Left lung (tissue), 14 donors: ENCODE measurements around the gene ROR2. TPM values are rescaled to one million over a fixed set of nuclear protein-coding genes. Genes with fewer than 3 reads are reported as not detected.

Experiments used
- ATAC-seq: fragments of 200-7000 bp; cut with Tn5 transposase; one replicate; pipeline ENCODE4 v1.9.1; 2020; ENCODE audit warnings: moderate library complexity
- DNase-seq, 4 donors: peaks; one replicate each; pipeline ENCODE4 v3.0.0-alpha.2; 2013 to 2020
- H3K27ac ChIP-seq, 2 donors: fragments of 200-600 bp; sonication (generic) in 1 of 2; one replicate each; pipeline versions ENCODE4 v1.5.0 to v1.8.0; 2020 to 2021
- H3K27me3 ChIP-seq, 2 donors: fragments of 200-600 bp; sonication (generic) in 1 of 2; one replicate each; pipeline versions ENCODE4 v1.5.0 to v1.8.0; 2020 to 2021
- H3K36me3 ChIP-seq, 2 donors: fragments of 200-600 bp; sonication (generic) in 1 of 2; one replicate each; pipeline versions ENCODE4 v1.5.0 to v1.8.0; 2020 to 2021
- H3K4me1 ChIP-seq, 2 donors: fragments of 200-600 bp; one replicate each; pipeline ENCODE4 v1.8.0; 2021
- H3K4me3 ChIP-seq, 2 donors: fragments of 200-600 bp; sonication (generic) in 1 of 2; one replicate each; pipeline versions ENCODE4 v1.5.0 to v1.8.0; 2020 to 2021; ENCODE audit warnings: mild to moderate bottlenecking in 1 of 2
- H3K9me3 ChIP-seq, 2 donors: fragments of 200-600 bp; sonication (generic) in 1 of 2; one replicate each; pipeline versions ENCODE4 v1.5.0 to v1.8.0; 2020 to 2021
- intact Hi-C, 2 donors: fragments of 100-400 bp; cut with DNase I; formaldehyde crosslinking; loops; one replicate each; pipeline versions ENCODE4 v1.11.2 to v1.14.2; 2022
- long read RNA-seq, 12 donors: library from polyadenylated mRNA in 2 of 12; unstranded in 2 of 12; transcript quantifications; one replicate each; pipeline ENCODE4 v2.0.0 and lab custom pipeline, GENCODE V29; 2019 to 2026
- polyA plus RNA-seq, 6 donors: library from polyadenylated mRNA; unstranded; fragments of 120-200 nt; gene quantifications; one replicate each; pipeline ENCODE4 v1.2.1, GENCODE V29; 2013; ENCODE audit not compliant: insufficient read length in 6 of 6
- total RNA-seq, 2 donors: library from RNA; stranded (reverse); fragmentation: NEBNext Ultra II Directional; extraction: Animal tissue kit (Norgen Biotek cat#: 25700); gene quantifications; one replicate each; pipeline ENCODE4 v1.2.1, GENCODE V29; 2021
- TF ChIP-seq, protein P1 (sequence below), 2 donors: fragments of 200-600 bp; sonication (generic) in 1 of 2; IDR thresholded peaks; one replicate each; pipeline versions ENCODE4 v1.5.0 to v1.8.0; 2021; ENCODE audit warnings: antibody characterized with exemption in 2 of 2
- donor health status: DM: no; HTN: yes; CAD: no.
- donor health status: DM: no; HTN: no; CAD: no.

ROR2 gene
- 10 to 100 TPM; 11.5 to 11.8 TPM for total RNA-seq
- polyA plus RNA-seq = 10 to 100 TPM; 27.4 to 36.5 (median 30.9) TPM
- long read RNA-seq, donor 1, full-length matches to known transcripts = 10 of 10 reads
- long read RNA-seq, donor 1, partial matches to known transcripts = 0 of 10 reads
- long read RNA-seq, donor 1, other reads (novel, unspliced or antisense) = 0 of 10 reads
- long read RNA-seq, donor 2, full-length matches to known transcripts = 8 of 8 reads
- long read RNA-seq, donor 2, partial matches to known transcripts = 0 of 8 reads
- long read RNA-seq, donor 2, other reads (novel, unspliced or antisense) = 0 of 8 reads
- long read RNA-seq, donor 3, full-length matches to known transcripts = 6 of 6 reads
- long read RNA-seq, donor 3, partial matches to known transcripts = 0 of 6 reads
- long read RNA-seq, donor 3, other reads (novel, unspliced or antisense) = 0 of 6 reads
- long read RNA-seq, donor 4, partial matches to known transcripts = 1 of 3 reads
- long read RNA-seq, donor 4, other reads (novel, unspliced or antisense) = 2 of 3 reads
- long read RNA-seq, donor 5, full-length matches to known transcripts = 6 of 6 reads
- long read RNA-seq, donor 5, partial matches to known transcripts = 0 of 6 reads
- long read RNA-seq, donor 5, other reads (novel, unspliced or antisense) = 0 of 6 reads
- long read RNA-seq, donor 6, full-length matches to known transcripts = 7 of 7 reads
- long read RNA-seq, donor 6, partial matches to known transcripts = 0 of 7 reads
- long read RNA-seq, donor 6, other reads (novel, unspliced or antisense) = 0 of 7 reads
- long read RNA-seq, donor 7, full-length matches to known transcripts = 2 of 2 reads
- long read RNA-seq, donor 7, partial matches to known transcripts = 0 of 2 reads
- long read RNA-seq, donor 7, other reads (novel, unspliced or antisense) = 0 of 2 reads
- long read RNA-seq, donor 8, full-length matches to known transcripts = 5 of 5 reads
- long read RNA-seq, donor 8, partial matches to known transcripts = 0 of 5 reads
- long read RNA-seq, donor 8, other reads (novel, unspliced or antisense) = 0 of 5 reads
- long read RNA-seq, donor 9 = 0 reads
- long read RNA-seq, donor 10, partial matches to known transcripts = 0 of 3 reads
- long read RNA-seq, donor 10, other reads (novel, unspliced or antisense) = 2 of 3 reads
- long read RNA-seq, donor 11 = 0 reads
- long read RNA-seq, donor 12, full-length matches to known transcripts = 3 of 3 reads
- long read RNA-seq, donor 12, partial matches to known transcripts = 0 of 3 reads
- long read RNA-seq, donor 12, other reads (novel, unspliced or antisense) = 0 of 3 reads

DNA sequence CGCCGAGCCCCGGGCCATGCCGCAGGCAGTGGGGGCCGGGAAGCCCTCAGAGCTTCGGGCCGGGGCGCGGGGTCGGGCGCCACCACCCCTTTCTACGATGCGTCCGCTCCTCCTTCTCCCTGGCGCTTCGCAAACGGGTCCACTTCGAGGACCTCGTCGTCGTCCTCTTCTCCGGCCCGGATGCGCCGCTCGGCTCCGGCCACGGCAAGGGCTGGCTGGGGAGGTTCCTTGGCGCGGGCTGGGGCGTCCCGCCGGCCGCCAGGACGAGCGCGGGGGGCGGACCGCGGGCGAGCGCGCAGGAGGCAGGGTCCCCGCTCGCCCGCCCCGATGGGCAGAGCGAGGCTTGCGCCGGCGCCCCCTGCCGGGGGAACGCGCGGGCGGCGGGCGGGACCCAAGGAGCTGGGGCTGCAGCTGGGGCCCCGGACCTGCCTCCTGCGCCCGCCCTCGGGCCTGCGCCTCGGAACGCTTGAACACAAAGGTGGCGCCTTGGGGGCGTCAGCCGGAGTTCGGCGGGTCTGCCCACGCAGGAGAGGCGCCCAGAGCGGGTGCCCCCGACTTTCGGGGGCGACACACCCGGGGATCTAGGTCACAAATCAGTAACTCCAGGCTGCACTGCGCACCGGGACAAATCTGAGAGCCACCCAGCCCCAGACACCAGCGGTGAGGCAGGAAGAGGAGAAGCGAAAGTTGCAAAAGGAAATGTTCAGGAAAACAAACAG lies at the start of gene ROR2:
Gene ROR2, minus strand, starts transcription at position 283 of the 719 bp plus-strand sequence.
- intact Hi-C loops = no loop called here
- DNase-seq = peak; percentile 60 to 92 (median 84)

DNA sequence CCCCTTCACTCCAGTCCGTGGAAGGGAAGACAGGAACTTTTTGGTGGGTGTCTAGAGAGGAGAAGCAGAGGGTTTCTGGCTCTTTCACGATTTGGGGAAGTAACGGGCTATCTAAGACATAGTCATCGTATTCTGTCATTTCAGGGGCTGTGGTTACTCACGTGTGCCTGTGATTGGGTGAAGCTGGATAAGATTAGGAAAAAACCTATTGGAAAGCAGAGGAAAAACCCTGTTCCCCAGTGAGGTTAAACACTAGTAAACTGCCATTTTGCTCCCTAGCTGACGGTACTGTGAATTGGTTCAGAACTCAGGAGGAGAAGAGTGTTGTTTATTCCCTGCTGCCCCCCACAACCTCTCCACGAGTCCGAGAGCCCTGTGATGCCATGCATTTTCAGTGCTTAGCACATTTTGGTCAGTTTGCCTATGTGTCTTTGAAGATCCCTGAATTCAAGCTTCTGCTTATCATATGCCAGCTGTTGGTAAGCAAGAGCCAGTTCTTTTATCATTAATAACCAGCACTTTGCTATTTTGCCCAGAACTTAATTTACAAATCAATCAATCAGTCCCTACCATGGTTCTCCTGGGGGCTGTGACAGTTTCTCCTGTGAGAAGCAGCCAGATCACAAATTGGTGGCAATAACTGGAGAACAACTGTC lies 45.1 kb upstream of the ROR2 start:
- H3K4me3 ChIP-seq = no peak overlapping the region
- peaks cover 0 to 22% of the 10 kb centered on the region in 2 donors for H3K27me3 ChIP-seq
- intact Hi-C loops = no loop called here
- no peaks in the 10 kb centered on the region for H3K4me1 ChIP-seq
- TF ChIP-seq, protein P1, sequence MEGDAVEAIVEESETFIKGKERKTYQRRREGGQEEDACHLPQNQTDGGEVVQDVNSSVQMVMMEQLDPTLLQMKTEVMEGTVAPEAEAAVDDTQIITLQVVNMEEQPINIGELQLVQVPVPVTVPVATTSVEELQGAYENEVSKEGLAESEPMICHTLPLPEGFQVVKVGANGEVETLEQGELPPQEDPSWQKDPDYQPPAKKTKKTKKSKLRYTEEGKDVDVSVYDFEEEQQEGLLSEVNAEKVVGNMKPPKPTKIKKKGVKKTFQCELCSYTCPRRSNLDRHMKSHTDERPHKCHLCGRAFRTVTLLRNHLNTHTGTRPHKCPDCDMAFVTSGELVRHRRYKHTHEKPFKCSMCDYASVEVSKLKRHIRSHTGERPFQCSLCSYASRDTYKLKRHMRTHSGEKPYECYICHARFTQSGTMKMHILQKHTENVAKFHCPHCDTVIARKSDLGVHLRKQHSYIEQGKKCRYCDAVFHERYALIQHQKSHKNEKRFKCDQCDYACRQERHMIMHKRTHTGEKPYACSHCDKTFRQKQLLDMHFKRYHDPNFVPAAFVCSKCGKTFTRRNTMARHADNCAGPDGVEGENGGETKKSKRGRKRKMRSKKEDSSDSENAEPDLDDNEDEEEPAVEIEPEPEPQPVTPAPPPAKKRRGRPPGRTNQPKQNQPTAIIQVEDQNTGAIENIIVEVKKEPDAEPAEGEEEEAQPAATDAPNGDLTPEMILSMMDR (IDR thresholded peaks at IDR 0.05) = no peak
- DNase-seq (no peak), ATAC-seq (no peak)
- H3K9me3 ChIP-seq = no peaks in the 10 kb centered on the region
- no peaks in the 10 kb centered on the region for H3K36me3 ChIP-seq
- H3K27ac ChIP-seq = no peak overlapping the region

More for the DNA sequence above, at the start of gene ROR2:
- no peaks in the 10 kb centered on the region for H3K9me3 ChIP-seq
- peak; percentile 83 for ATAC-seq
- peaks cover 52 to 95% of the 10 kb centered on the region in 2 donors for H3K27me3 ChIP-seq
- peak within 1 kb of the TSS; percentile 32 to 37 for H3K4me3 ChIP-seq
- H3K4me1 ChIP-seq = peaks cover 18 to 24% of the 10 kb centered on the region in 2 donors
- TF ChIP-seq, protein P1 (IDR thresholded peaks at IDR 0.05) = peak; percentile 34 to 51
- peak within 1 kb of the TSS in 1 of 2 donors; percentile 68 for H3K27ac ChIP-seq
- H3K36me3 ChIP-seq = no peaks in the 10 kb centered on the region

DNA sequence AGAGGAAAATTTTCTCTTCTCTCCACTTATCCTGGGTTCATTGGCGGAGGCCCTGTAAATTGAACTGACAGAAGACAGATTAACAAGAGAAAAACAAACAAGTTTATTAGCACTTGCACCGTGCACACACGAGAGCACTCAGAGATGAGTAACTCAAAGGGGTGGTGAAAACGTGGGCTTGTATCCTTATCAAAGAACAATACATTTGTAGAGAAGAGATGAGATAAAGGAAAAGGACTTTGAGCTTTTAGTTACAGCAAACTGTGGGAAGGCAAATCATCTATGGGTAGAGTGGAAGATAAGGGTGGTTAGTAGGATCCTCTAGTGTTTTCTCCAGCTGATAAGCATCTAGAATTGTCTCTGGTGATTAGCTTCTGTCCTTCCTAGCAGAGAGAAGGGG lies 44.4 kb upstream of the ROR2 start:
- DNase-seq = no peak
- intact Hi-C loops = no loop called here
- ATAC-seq = no peak
- Histone ChIP-seq H3K4me3 (no peak overlapping the region), H3K27ac (no peak overlapping the region), H3K4me1 (no peaks in the 10 kb centered on the region), H3K36me3 (no peaks in the 10 kb centered on the region), H3K9me3 (no peaks in the 10 kb centered on the region), H3K27me3 (peaks cover 0 to 22% of the 10 kb centered on the region in 2 donors)
- TF ChIP-seq, protein P1 (IDR thresholded peaks at IDR 0.05) = no peak

DNA sequence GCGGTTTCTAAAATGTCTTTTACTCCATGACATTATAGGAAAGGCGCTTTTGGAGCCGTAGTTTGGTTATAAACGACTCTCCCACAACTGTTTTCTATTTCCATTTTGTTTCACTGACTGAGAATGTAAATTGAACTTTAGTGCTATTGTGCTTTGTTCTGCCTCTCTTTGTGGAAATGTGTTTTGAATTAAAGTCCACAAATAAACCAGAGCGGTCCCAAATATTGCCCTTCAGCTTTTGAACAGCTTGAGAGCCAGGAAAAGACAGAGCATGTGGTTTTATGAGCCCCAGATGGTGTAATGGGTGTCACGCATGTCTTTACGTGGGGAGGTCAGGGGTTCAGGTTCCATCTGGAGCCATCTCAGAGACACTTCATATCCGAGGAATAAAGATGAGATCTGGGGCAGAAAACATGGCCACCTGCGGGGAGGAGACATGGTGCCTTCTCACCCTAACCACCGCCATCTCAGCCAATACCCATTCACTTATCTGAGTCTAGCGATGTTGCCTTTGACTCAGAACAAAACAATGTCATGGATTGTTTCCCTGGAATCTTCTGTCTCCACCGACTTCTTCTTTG lies 42.5 kb upstream of the ROR2 start:
- ATAC-seq (no peak), DNase-seq (no peak)
- TF ChIP-seq, protein P1 (IDR thresholded peaks at IDR 0.05) = no peak
- intact Hi-C loops = no loop called here
- Histone ChIP-seq H3K27ac (no peak overlapping the region), H3K27me3 (peaks cover 0 to 22% of the 10 kb centered on the region in 2 donors), H3K4me3 (no peak overlapping the region), H3K9me3 (no peaks in the 10 kb centered on the region), H3K4me1 (no peaks in the 10 kb centered on the region), H3K36me3 (no peaks in the 10 kb centered on the region)
